Stimulated activated CD8-positive, alpha-beta memory T cell treated with anti-CD3 and anti-CD28 coated beads, Interleukin-12 subunit alpha, Interleukin-12 subunit beta, amount 100 ng/mL, for 1 hour (primary cell): ENCODE measurements around the gene LRMDA.

ENCODE experiments used
- DNase-seq: peaks from one replicate; pipeline ENCODE4 v3.0.0-alpha.2; 2020; ENCODE audit warnings: low read depth

LRMDA gene

DNA sequence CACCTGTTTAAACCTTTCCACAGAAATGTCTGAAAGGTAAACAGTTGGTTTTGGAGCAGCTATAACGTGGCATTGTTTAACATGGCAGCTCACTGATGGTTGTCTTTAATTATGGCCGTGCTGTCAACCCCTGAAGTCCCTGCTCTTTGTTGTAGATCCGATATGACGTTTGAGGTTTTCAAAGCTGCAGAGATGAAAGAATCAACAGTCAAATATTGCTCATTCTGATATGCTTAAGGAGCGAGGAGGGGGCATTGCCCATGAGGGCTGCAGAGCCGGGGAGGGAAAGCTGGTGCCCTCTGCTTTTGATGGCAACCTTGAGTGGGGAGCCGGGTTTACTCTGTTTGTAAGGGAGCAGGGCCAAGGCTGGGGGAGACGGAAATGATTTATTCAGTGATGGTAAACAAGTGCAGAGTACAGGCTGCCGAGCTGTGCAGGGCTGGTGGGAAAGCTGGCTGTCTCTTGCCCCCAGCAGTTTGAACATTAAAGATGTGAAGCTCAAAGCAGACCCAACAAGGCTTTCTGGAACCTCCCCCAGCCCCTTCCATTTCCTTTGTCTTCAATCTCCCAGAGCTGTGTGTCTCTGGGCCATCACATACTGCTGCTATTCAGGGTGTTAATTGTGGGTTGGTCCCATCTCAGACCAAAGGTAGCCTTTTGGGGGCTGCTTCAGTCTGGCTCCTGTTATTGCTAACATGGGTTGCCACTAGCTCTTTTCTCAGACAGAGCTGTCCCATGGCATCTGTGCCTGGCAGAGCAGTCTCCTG is 345.5 kb downstream of the LRMDA start:
- no peak for DNase-seq

DNA sequence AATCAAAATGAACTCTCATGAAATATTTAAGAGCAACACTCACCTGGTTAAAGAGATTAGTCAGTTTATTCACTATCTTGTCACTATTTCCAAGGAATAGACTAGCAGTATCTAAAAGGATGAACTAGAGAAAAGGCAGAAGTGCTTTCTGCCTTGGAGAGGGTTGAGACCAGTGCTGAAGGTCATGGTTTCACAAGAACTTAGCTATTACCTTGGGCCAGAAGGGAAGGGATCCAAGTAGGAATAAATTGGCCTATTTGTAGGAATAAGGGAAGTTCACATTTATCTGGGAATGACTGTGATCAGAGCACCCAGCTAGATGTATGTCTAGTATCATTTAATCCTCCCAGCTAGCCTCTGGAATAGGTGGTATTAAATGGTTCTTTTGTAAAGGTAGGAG is 347.2 kb downstream of the LRMDA start:
- DNase-seq: no peak

DNA sequence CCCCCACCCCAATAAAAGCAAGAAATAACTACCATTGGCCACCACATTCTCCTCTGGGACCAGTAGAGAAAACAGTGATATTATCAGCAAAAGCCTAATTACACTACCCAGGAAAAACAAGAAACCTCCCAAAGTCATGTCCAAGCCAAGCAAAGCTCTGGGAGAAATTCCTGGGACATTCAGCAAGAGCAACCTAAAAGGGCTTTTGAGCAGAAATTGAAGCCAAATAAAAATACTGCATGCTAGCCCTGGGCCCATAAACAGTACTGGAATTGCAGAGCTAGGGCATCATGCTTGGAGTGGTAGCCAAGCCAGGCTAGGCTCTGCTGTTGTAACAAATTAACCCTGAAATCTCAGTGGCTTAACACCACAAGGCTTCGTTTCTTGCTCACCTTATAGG is 347.9 kb downstream of the LRMDA start:
- no peak for DNase-seq

DNA sequence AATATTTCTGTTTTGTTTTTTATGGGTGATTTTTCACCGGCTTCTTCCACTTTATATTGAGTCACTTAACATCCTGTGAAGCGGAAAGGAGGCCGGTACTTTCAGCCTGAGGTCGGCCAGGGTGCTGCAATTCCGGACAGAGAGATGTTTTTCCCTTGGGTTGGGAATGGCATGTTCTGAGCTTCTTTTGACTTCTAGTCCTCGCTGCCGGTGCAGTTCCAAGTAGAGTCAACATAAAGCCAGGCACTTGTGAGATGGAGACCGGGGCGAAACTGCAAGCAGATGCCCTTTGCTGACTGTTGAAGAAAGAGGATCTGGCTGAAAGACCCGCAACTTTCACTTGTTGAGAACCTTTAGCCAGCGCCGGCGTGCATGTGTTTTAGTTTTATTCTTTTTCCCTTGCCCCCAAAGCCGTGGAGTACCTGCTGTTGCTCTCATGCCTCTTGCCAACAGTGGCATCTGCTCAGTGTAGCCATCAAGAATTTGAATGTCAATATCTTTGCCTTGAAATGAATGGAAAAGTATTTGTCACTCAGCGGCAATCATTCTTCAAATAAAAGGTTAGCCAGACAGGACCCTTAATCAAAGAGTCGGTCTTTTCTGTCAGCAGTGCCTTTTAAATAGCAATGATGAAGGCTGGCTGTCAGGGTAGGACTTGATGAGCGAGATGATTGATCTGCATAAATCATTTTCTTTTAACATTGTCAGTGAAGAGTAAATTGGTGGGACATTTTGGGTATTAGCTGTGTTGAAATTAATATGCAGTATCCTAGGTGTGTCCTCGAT is 351.2 kb downstream of the LRMDA start:
- DNase-seq: no peak

DNA sequence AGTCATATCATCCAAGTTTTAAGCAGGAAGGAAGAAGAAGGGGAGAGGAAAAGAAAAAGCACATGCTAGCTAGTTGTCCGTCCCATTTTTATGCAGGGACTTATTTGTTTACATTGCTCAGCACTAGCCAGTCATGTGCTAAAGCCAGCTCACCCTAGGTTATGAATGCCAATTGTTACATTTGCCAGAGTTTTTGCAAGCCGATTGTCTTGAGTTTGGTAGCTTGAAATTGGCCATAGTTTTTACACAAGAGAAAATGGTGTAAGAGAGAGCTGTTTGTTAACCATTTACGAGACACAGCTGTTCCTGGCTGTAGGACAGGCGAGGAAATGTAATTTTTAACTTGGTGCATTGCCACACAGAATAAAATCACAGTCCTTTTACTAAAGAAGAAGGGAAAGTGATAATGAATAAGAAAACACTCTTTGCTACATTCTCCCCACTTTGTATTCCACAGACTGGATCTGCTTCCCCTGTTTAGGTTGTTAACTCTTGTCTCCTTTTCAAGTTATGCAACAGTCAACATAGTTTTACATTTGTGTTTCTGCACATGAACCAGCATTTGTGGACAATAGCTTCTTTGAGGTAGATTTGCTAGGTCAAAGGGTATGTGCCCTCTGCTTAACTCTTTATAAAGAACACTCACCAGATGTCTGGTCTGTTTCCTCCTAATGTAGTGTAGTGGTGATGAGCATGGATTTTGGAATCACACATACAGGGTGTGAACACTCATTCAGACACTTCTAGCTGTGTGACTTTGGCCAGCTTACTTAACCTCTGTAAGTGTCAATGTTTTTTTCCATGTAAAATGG is 357.2 kb downstream of the LRMDA start:
- DNase-seq: no peak

DNA sequence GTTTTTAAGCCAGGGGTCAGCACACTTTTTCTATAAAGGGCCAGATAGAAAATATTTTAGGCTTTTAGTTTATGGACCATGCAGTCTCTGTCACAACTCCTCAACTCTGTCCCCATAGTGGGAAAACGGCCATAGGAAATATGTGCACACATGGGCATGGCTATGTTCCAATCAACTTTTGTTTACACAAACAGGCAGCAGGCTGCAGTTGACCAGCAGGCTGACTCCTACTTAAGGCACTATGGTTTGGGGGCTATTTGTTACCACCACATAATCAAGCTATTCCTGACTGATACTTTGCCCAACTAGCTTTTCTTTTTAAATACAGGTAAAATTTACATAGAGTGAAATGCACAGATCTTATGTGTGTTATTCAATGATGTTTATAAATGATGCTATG is 362.4 kb downstream of the LRMDA start:
- DNase-seq: no peak

DNA sequence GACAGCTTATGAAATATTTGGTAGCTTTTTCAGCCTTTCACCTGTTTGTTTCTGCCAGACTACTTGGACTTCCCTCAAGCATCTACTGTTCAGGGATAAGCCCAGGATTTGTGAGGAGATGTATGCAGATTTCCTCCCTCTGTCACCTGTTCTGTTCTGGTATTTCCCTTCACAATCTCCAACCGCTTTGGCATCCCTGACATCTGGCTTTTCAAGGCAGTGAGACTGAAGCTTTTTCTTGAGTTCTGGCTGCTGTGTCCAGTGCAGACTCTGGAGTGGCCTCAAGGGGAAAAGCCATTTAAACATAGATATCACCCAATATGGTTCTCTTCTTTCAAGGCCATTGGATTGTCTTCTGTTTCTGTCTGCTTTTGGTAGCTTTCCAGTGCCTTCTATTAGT is 369.7 kb downstream of the LRMDA start:
- no peak for DNase-seq

DNA sequence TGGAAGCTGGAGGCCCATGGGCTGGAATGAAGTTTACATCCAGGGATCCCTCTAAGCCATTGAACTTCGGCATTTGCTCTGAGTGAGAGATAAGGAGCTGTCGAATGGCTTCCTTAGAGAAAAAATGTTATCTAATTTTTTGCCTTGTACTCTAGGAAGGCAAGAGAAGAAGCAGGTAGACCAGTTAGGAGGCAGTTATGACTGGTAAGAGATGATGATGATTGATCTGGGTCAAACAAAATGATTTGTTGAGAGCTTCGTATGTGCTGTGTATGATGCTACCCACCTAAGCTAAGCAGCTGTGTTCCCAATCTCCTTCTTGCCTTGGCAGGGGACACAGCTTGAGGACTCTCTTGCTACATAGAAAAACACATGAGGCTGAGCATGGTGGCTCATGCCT is 370.2 kb downstream of the LRMDA start:
- DNase-seq: no peak

DNA sequence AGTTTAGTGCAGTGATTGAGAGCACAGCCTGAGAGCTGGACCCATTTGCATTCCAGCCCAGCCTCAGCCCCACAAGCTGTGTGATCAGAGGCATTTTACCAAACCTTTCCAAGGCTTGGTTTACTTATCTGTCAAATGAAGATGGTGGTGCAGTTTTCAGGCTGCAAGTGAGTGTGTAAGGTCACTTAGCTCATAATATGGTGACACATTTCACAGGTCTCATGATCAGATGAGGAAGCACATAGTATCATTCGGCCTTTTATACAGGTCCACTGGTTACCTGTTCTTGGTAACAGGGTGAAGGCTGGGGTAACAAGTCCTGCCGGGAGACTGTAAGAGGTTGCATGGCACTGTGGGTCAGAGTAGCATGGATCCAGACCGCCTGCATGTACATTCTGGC is 371.7 kb downstream of the LRMDA start:
- DNase-seq: no peak

DNA sequence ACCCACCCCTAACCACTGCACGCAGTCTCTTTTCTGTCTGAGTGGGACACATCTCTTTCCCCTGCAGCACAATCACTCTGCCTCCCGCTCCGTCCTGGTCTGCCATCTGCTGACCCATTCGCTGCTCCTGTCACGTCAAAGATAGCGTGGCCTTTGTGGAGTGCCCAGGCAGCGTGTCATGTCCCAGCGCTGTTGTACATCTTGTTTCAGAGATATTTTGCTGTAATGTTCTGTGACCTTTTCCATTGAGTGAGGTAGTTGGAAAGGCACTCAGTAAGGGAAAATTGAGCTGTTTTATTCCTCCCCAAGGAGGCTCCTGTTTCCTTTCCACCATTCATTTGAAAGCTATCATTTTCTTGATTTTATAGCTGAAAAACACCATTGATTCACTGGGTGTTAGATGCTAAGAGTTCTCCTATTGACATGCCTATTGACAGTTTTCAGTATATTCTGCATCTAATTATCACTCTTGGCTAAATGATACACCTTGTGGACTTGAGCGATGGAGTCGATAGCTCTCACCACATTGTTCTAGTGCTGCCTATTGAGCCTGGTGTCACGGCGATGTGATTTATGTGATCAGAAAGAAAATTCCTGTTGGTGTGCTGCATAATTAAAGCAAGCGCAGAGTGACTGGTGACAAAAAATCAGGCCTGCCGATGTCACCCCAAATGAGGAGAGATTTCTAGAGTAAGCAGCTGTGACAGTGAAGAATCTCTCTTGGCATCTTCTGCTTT is 372.6 kb downstream of the LRMDA start:
- DNase-seq: no peak

DNA sequence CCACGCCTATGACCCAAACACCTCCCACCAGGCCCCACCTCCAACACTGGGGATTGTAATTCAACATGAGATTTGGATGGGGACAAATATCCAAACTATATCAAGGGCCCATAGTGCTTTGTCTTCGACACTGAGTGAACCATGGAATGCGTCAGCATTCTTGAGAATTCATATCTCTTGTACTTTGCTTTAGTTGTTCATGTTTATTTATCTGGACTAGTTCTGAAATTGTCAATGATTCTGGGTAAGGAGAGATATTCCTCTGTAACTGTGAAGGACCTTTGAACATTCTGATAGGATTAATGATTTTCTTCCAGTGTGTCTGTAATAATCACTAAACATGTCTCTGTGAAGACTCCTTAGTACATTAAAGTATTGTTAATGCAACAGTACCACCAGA is 374.8 kb downstream of the LRMDA start:
- no peak for DNase-seq

DNA sequence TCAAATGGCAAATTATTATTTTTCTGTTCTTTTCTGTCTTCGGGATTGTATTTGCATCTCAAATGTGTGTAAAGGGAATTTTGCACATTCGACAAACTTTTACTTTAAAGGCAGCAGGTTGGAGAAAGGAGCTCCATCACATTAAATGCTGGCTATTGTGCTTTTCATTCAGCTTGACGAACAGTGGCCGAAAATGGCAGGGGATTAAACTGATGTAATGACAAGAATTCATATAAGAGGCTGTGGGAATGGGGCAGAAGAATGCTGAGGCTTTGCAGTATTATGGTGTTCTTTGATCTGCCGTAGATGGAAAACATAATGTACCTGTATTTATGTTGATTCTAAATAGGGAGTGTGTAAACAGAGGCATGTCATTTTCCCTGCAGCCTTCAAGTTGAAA is 376.0 kb downstream of the LRMDA start:
- no peak for DNase-seq

DNA sequence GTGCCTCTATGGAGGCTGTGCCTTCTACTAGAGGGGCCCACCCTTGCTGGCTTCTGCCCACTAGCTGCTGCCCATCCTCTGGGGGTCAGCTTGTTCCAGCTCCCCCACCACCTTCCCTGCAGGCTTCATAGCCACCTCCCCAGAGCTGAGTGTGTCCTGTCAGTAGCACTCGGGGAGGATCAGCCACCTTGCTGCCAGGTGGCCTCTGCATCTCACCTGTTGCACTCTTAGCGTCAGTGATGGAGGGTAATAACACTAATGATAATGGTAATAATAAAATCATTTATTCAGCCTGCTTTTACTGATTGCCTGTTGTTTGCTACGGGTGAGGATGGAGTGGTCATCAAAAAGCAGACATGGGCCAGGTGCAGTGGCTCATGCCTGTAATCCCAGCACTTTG is 377.6 kb downstream of the LRMDA start:
- no peak for DNase-seq

DNA sequence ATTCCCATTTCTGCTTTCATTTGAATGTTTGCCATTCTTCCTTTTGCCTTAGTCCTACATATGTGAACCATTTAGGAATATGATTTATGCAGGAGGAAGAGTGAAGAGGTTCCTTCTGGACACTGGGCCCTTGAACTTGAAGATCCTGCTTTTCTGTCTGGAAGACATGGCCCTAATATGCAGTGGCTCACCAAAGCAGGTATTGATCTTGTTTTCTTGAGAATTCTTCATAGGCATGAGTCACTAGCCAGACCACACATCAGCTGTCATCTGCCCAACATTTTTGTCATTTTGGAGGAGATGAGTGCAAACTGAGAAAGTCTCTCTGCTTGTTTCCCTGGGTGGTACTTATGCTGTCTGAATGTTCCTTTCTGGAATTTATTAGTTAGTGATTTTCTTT is 382.6 kb downstream of the LRMDA start:
- DNase-seq: no peak

DNA sequence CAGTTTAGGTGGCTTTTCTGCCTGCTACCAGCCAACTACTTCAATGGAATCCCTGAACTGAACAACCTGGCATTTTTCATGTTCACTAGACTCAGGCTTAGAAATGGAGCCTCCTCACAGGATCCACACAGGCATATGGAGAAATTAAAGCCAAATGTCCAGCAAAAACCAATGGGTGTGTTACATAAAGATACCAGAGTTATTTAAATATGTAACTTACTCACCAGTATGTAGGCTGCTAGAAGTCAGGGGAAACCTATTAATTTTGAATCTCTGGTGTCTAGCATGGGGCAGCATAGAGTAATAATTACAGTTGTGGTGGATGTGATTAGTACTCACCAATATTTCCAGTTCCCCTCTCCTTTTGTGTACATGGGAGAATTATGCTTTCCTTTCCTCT is 383.6 kb downstream of the LRMDA start:
- DNase-seq: no peak

DNA sequence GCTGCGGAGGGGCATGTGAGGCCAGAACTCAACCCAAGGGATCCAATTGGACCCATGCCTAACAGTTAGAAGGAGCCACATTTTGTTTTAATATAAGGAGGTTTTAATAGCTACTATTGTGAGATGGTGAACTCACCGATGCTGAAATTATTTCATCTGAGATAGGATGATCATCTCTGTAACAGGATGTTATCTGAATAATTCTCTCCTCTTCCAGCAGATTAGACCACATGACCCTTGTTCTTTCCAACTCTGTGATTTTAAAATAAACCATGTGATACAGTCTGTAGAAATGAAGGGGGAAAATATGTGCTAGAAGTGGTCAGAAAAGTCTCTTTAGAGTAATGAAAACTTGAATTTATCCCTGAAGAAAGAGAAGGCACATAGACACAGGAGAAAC is 385.8 kb downstream of the LRMDA start:
- DNase-seq: no peak

DNA sequence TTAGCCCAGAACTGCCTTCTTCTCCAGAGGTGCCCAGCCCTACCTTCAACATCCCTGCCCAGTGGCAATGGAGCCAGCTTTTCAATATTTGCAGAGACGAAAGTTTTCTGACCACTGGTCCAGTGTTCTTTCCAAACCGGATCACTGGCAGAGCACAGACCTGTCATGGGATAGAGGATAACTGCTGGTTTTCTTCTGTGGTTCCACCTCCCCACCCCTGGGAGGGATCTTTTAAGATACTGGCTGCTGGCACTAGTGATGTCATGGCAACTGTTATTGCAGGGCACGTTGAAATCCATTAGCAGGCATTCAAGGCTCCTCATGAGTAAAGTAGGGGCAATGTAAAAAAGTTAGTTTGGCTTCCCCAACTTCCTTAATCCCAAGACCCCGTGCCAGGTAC is 387.1 kb downstream of the LRMDA start:
- DNase-seq: no peak

DNA sequence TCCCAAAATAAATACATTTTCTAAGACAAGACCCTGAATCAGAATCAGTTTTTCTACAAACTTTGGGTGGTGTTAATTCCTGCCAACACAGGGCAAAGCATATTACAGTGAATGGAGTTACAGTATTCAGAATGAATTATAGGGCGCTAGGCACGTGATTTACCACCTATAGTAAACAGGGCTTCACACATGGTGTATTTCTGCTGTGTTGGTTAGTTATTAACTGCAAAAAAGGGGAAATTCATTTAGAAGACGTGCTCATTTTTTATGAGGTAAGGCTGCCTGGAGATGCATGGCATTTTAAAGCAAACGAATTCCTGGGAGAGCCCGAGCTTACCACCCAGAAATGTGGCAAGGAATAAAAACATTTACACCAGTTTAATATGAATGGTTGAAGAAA is 393.8 kb downstream of the LRMDA start:
- DNase-seq: no peak

DNA sequence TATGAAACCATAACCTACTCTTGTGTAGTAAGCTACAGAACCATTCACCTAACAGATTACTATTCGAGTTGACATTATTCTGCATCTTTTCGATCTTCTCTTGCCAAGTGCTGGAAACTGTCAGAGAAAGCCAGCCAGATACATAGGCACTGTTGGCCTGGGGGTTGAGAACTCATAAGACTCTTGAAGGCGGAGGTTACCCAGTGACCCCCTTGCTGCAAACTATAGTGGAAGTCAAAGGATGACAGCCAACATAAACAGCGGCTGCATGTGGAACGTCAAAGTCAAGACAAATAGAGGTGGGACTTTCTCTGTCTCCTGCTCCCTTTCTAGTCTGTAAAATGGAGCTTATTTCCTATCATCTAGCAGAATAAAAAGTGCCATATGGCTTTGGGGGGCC is 394.2 kb downstream of the LRMDA start:
- DNase-seq: no peak

DNA sequence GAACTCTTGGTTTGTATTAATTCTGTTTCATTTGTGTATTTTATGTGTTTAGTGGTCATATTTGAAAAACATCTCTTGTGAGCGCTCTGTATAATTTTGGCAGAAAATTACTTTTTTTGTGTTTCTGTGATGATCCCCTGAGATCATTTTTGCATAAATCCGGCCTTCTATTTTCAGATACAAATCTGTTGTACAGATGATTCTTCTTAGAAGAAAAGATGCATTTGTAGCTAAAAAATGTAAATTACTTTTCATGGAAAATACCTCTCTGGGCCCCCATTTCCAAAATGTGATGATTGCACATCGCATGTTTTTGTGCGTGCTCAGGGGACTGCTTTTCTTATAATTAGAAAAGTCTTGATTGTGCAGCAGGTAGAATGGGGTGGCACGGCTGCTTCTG is 395.4 kb downstream of the LRMDA start:
- no peak for DNase-seq

DNA sequence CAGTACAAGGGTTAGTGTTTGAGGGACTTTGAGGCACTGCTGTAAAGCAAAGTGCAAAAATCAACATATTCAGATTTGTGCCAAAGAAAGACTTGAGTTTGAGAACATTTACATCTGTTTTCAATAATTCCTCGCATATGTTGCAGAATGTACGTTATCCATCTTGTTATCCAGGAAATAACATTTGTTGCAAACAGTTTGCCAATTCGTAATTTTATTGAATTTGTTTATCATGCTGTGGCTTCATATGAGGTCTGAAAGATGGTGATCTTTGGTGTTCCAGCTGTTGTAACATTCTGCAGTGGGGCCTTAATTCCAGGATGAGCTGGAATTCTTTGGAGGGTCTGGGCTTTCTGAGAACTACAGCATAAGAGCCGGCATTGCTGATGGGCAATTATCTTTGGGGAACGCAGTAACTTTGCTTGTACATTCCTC is 396.2 kb downstream of the LRMDA start:
- DNase-seq: no peak

DNA sequence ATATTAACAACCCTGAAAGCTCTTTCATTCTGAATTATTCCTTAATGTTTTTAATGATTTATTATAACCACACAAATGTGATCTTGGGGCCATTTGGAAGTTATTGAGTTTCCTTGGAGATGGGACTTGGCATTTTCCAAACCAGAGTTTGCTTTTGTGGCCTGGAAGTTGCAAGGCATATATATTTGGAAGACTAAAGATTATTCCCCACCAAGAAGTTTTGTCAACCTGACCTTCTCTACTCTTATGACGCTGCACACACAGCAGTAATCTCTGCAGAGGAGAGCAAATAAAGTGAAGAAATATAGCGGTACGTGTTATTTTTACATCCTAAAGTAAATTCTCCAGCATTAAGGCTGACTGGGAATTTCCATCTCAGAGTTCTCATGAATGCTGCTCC is 397.0 kb downstream of the LRMDA start:
- no peak for DNase-seq
